Measurements from ENCODE around the gene MBD3L1. TPM values are rescaled to one million over a fixed set of nuclear protein-coding genes. Genes with fewer than 3 reads are reported as not detected.

Gene MBD3L1
- total and polyA plus RNA-seq, 2 experiments from 2014 or later, result not detected

GRCh38 chr19:8815780-8816179 is 16.4 kb upstream of the MBD3L1 start (continued):
- TF ChIP-seq ZNF462 (CRISPR knock-in tag; IDR thresholded peaks at IDR 0.05), result no peak
- TF ChIP-seq EZH2phosphoT487 (IDR thresholded peaks at IDR 0.05; ENCODE audit: unreplicated experiment), result no peak
- no peak for TF ChIP-seq STAT1 (IDR thresholded peaks at IDR 0.05; ENCODE audit: unreplicated experiment)

- Histone ChIP-seq H3K27me3 (ENCODE audit: insufficient read depth) (no peaks in the 10 kb centered on the region), H3K4me3 (no peak overlapping the region), H3K4me1 (ENCODE audit: insufficient read depth) (no peaks in the 10 kb centered on the region), H2AFZ (no peak overlapping the region), H3K79me2 (replicated peaks; ENCODE audit: insufficient read depth) (no peaks in the 10 kb centered on the region), H3K27ac (ENCODE audit: low read depth) (no peak overlapping the region), H3K9me2 (ENCODE audit: insufficient read depth) (no peaks in the 10 kb centered on the region), H3K36me3 (ENCODE audit: insufficient read depth) (peaks cover 8% of the 10 kb centered on the region; the same call in 1 of the 2 replicates), H4K20me1 (replicated peaks; ENCODE audit: insufficient read depth) (no peaks in the 10 kb centered on the region), H3K4me2 (no peak overlapping the region), H3F3A (replicated peaks; ENCODE audit: low read depth) (no peaks in the 10 kb centered on the region)
- no peak overlapping the region for H3K27ac Mint-ChIP-seq
- H3K9me3 Mint-ChIP-seq, result peaks cover 97% of the 10 kb centered on the region
- H3K4me1 Mint-ChIP-seq, result no peaks in the 10 kb centered on the region
- DNase-seq (ENCODE audit: low spot score) (no peak), ATAC-seq (no peak)
- H3K36me3 Mint-ChIP-seq (ENCODE audit: low read depth), result peaks cover 47% of the 10 kb centered on the region
- no peak overlapping the region for H3K4me3 Mint-ChIP-seq
- peaks cover 12% of the 10 kb centered on the region for H3K27me3 Mint-ChIP-seq (ENCODE audit: insufficient read depth, low read depth, poor library complexity)
- no peak for TF ChIP-seq ETS1 (IDR thresholded peaks at IDR 0.05)
- TF ChIP-seq CTCF (conservative IDR thresholded peaks at IDR 0.05; ENCODE audit: low read depth in 2 of 2), result no peak
- TF ChIP-seq STAT1 (IDR thresholded peaks at IDR 0.05; ENCODE audit: unreplicated experiment), result no peak
- TF ChIP-seq EZH2 (IDR thresholded peaks at IDR 0.05; ENCODE audit: low read depth, unreplicated experiment), result no peak
- no peak for TF ChIP-seq NANOG (IDR thresholded peaks at IDR 0.05; ENCODE audit: borderline replicate concordance)
- TF ChIP-seq ZNF331 (CRISPR knock-in tag; IDR thresholded peaks at IDR 0.05; ENCODE audit: low read depth), result no peak
- TF ChIP-seq JUNB (IDR thresholded peaks at IDR 0.05; ENCODE audit: unreplicated experiment), result no peak
- no peak for TF ChIP-seq POLR2AphosphoS5 (IDR thresholded peaks at IDR 0.05; ENCODE audit: low read depth)
- no peak for TF ChIP-seq REST (IDR thresholded peaks at IDR 0.05; ENCODE audit: unreplicated experiment)
- no peak for TF ChIP-seq EZH2phosphoT487 (IDR thresholded peaks at IDR 0.05; ENCODE audit: unreplicated experiment)
These were observed 11.9 kb upstream of the MBD3L1 start for GRCh38 chr19:8820234-8820633.
